HG03460 (cell line): ENCODE data around the gene NTNG1.

Experiments
- ATAC-seq: cut with Tn5 transposase; IDR thresholded peaks from one replicate; pipeline ENCODE4 v1.9.1; 2021; ENCODE audit not compliant: unreplicated experiment

The NTNG1 gene

GRCh38 chr1:107449326-107449725 lies 308.5 kb downstream of the NTNG1 start:
- ATAC-seq: no peak

GRCh38 chr1:107450899-107451664 lies 310.2 kb downstream of the NTNG1 start:
- peak; percentile 79 for ATAC-seq

- peak; percentile 45 for ATAC-seq
These were observed 310.9 kb downstream of the NTNG1 start for GRCh38 chr1:107451715-107452114.

GRCh38 chr1:107454791-107455190 lies 314.0 kb downstream of the NTNG1 start:
- ATAC-seq: no peak

GRCh38 chr1:107457989-107458388 lies 317.1 kb downstream of the NTNG1 start:
- ATAC-seq: no peak

- peak; percentile 77 for ATAC-seq
These were observed 318.5 kb downstream of the NTNG1 start for GRCh38 chr1:107459204-107459904.

GRCh38 chr1:107460035-107460434 lies 319.2 kb downstream of the NTNG1 start:
- ATAC-seq: peak; percentile 70

GRCh38 chr1:107464827-107465226 lies 324.0 kb downstream of the NTNG1 start:
- ATAC-seq: no peak

- ATAC-seq: no peak
These were observed 326.4 kb downstream of the NTNG1 start for GRCh38 chr1:107467286-107467685.

GRCh38 chr1:107467811-107468210 lies 327.0 kb downstream of the NTNG1 start:
- ATAC-seq: no peak

GRCh38 chr1:107473065-107473464 lies 332.2 kb downstream of the NTNG1 start:
- no peak for ATAC-seq

GRCh38 chr1:107474877-107475612 lies 334.2 kb downstream of the NTNG1 start:
- ATAC-seq: peak; percentile 70

GRCh38 chr1:107477233-107477632 lies 336.4 kb downstream of the NTNG1 start:
- ATAC-seq: no peak

GRCh38 chr1:107479865-107480350 lies 339.1 kb downstream of the NTNG1 start:
- no peak for ATAC-seq

- peak; percentile 68 for ATAC-seq
These were observed 339.9 kb downstream of the NTNG1 start for GRCh38 chr1:107480548-107481415.

- no peak for ATAC-seq
These were observed 341.0 kb downstream of the NTNG1 start for GRCh38 chr1:107481756-107482384.

GRCh38 chr1:107483949-107484348 lies 343.1 kb downstream of the NTNG1 start:
- ATAC-seq: no peak

- no peak for ATAC-seq
These were observed 345.5 kb downstream of the NTNG1 start for GRCh38 chr1:107486349-107486748.

GRCh38 chr1:107487506-107487905 lies 346.7 kb downstream of the NTNG1 start:
- no peak for ATAC-seq

GRCh38 chr1:107491582-107491981 lies 350.7 kb downstream of the NTNG1 start:
- ATAC-seq: no peak
